Activated naive CD4-positive, alpha-beta T cell treated with anti-CD3 and anti-CD28 coated beads for 36 hours (primary cell): ENCODE results near the gene ZNF117. TPM values are rescaled to one million over a fixed set of nuclear protein-coding genes. Genes with fewer than 3 reads are reported as not detected.
"Not testable (repeated sequence)": the region's sequence is repeated elsewhere in the genome, so short reads cannot be mapped to it uniquely, and the experiment has no call there.

Source experiments
- CTCF ChIA-PET: fragments of 350-600 bp; sonication (Branson Sonifier 250); formaldehyde crosslinking; loops from one replicate; lab custom pipeline; 2021; ENCODE audit warnings: antibody characterized with exemption; lab: Charles Lee
- DNase-seq: peaks from one replicate; pipeline ENCODE4 v3.0.0-alpha.2; 2020
- H3K27ac Mint-ChIP-seq: one replicate; pipeline ENCODE4 v1.8.0; 2021; ENCODE audit warnings: mild to moderate bottlenecking, mixed read lengths
- H3K27me3 Mint-ChIP-seq: one replicate; pipeline ENCODE4 v1.8.0; 2021; ENCODE audit warnings: low read depth, mixed read lengths
- H3K36me3 Mint-ChIP-seq: one replicate; pipeline ENCODE4 v1.8.0; 2021; ENCODE audit warnings: low read depth, mixed read lengths
- H3K4me1 Mint-ChIP-seq: one replicate; pipeline ENCODE4 v1.8.0; 2021; ENCODE audit warnings: low read depth, mixed read lengths
- H3K4me3 Mint-ChIP-seq: one replicate; pipeline ENCODE4 v1.8.0; 2021; ENCODE audit warnings: mild to moderate bottlenecking, moderate library complexity, mixed read lengths
- H3K9me3 Mint-ChIP-seq: one replicate; pipeline ENCODE4 v1.8.0; 2021; ENCODE audit warnings: mixed read lengths
- intact Hi-C: fragments of 100-400 bp; cut with micrococcal nuclease; formaldehyde crosslinking; loops from one replicate; pipeline ENCODE4 v1.15.1; 2023
- total RNA-seq, 2 experiments: library from RNA; stranded (reverse); gene quantifications; one replicate each; pipeline ENCODE4 v1.2.3, GENCODE V29; 2021

The ZNF117 gene
- total RNA-seq: 1 to 10 TPM; 1.7 to 1.8 TPM

DNA sequence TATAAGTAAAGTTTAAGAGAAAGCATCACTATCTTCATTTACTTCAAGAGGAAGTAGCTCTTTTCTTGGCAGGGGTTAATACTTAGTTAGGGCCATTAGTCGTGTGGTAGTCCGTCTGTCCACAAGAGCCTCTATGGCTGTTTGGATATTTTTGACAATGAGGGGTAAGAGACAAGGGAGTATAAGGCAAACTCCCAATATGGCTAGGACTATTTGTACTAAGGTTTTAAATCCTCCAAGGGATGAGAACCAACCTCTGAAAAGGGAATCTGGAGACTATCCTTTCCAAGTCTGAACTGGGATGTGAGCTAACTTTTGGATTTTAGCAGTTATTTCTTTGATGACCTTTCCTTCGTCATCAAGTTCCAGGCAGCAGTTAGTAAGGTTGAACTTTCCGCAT is at the start of gene ZNF117:
Gene ZNF117, minus strand, starts transcription at position 101 of the 400 bp plus-strand sequence.
- Mint-ChIP-seq H3K27ac (no peak within 1 kb of the TSS), H3K27me3 (no peaks in the 10 kb centered on the region), H3K9me3 (peaks cover 77% of the 10 kb centered on the region), H3K4me1 (no peaks in the 10 kb centered on the region), H3K36me3 (peaks cover 54% of the 10 kb centered on the region), H3K4me3 (no peak within 1 kb of the TSS)
- intact Hi-C loops: no loop called here
- CTCF ChIA-PET: no interaction called here
- DNase-seq: no peak

DNA sequence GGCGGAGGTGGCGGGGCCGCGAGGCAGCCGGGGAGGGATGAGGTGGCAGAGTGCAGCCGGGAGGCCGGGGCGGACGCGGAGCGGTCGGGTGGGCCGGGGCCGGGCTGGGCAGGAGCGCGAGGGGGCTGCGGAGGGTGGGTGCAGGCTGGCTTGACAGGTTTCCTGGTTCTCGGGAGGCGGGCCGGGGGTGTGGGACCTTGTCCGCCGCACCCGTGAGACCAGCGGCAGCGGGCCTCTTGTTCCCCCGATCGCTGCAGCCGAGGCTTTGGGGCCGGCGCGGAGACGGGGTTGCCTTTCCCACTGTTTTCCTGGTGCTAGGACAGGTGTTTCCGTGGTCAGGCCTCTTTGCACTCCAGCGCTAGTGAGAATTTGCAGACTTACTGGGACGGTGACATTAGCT is 47.9 kb upstream of the ZNF117 start:
- intact Hi-C loops: loop anchor here (1.0 kb wide), 2 partner anchors 32 to 43 kb away; partner anchors contain the start of gene ERV3-1
- not testable (repeated sequence) for H3K9me3 Mint-ChIP-seq, H3K27me3 Mint-ChIP-seq, H3K36me3 Mint-ChIP-seq
- Mint-ChIP-seq H3K4me3 (peak overlapping the region; percentile 75), H3K4me1 (peaks cover 11% of the 10 kb centered on the region), H3K27ac (peak overlapping the region; percentile 14)
- CTCF ChIA-PET: interaction anchor here (0.6 kb wide), 1 partner anchor 340 kb away, joined by 3 read pairs; no protein-coding TSS in a partner anchor
- DNase-seq: peak; percentile 27

DNA sequence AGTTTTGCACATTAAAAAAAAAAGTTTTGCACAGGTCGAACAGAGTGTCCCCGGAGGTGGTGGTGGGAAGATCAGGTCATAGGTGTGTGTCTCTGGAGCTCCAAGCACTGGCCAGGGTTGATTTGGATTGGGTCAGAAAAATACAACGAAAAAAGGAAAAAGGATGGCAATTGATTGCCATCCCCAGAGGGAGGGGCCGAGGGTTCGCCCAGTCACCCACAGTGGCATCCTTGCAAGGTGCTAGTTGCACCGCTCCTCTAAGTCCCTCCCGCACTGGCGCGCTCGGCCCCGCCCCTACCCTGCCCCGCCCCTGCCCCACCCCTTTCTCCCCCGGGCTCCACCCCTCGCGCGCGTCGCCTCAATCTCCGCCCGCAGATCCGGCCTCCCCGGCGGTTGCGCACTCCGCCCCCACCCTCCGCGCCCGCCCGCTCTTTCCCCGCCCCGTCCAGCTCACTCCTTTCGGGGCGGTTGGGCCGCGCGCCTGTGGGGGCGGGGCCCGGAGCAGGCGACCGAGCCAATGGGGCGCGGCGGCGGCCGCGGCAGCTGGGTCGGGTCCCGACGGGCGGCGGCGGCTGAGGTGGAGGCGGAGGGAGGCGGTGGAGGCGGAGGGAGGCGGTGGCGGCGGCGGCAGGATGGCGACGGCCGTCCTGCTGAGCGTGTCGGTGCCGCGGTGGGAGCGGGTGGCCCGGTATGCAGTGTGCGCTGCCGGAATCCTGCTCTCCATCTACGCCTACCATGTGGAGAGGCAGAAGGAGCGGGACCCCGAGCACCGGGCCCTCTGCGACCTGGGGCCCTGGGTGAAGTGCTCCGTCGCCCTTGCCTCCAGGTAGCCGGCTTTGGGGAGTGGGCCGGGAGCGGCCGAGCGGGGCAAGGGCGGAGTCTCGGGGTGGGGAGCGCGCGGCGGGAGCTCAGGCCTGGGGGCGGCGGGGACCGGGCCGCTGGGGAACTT is 47.2 kb upstream of the ZNF117 start:
- peak; percentile 93 for DNase-seq
- CTCF ChIA-PET: interaction anchor here (0.7 kb wide), 1 partner anchor 16 kb away, joined by 3 read pairs; no protein-coding TSS in a partner anchor
- H3K9me3 Mint-ChIP-seq: peaks cover 1% of the 10 kb centered on the region
- intact Hi-C loops: loop anchor here (1.0 kb wide), 3 partner anchors 32 to 375 kb away; partner anchors contain the start of gene ERV3-1
- H3K27ac Mint-ChIP-seq: no peak overlapping the region
- no peaks in the 10 kb centered on the region for H3K36me3 Mint-ChIP-seq
- H3K27me3 Mint-ChIP-seq: no peaks in the 10 kb centered on the region
- peak overlapping the region; percentile 73 for H3K4me3 Mint-ChIP-seq
- peaks cover 11% of the 10 kb centered on the region for H3K4me1 Mint-ChIP-seq

DNA sequence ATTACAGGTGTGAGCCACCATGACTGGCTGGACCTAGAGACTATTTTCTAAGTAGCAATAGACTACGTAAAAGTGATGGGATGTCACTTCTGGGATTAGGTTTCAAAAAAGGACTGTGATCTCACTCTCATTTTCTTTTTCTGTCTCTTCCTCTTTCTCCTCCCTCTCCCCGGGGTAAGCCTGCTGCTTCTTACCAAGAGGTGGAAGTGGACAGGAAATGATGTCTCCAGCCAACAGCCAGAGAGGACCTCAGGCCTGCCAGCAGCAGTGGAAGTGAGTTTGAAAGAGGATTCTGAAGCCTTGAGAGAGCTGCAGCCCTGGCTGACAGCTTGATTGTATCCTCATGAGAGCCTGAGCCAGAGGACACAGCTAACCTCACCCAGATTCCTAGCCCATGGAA is 45.7 kb upstream of the ZNF117 start:
- H3K4me1 Mint-ChIP-seq: peaks cover 11% of the 10 kb centered on the region
- H3K36me3 Mint-ChIP-seq, H3K9me3 Mint-ChIP-seq, DNase-seq, H3K27ac Mint-ChIP-seq, H3K4me3 Mint-ChIP-seq, H3K27me3 Mint-ChIP-seq, intact Hi-C loops: not testable (repeated sequence)
- CTCF ChIA-PET: interaction anchor here (0.7 kb wide), 1 partner anchor 31 kb away, joined by 4 read pairs; no protein-coding TSS in a partner anchor

DNA sequence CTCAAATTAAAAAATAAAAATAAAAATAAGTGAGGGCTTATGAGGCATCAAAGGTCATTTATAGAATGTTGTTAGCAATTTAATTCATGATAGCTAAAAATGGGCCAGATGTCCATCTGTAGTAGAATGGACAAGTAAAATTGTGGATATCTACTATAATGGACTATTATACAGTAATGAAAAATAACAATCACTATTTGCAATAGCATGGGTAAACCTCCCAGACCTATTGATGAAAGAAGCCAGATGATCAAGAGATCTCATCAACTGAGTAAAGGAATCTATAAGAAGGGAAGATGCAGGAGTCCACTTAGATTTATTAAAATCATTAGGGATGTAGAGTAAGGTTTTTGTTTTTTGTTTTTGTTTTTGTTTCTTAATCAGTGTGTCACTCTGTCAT is 44.6 kb upstream of the ZNF117 start:
- H3K4me3 Mint-ChIP-seq, H3K9me3 Mint-ChIP-seq, intact Hi-C loops, H3K27ac Mint-ChIP-seq, H3K36me3 Mint-ChIP-seq, CTCF ChIA-PET, H3K27me3 Mint-ChIP-seq, DNase-seq: not testable (repeated sequence)
- H3K4me1 Mint-ChIP-seq: peaks cover 11% of the 10 kb centered on the region

DNA sequence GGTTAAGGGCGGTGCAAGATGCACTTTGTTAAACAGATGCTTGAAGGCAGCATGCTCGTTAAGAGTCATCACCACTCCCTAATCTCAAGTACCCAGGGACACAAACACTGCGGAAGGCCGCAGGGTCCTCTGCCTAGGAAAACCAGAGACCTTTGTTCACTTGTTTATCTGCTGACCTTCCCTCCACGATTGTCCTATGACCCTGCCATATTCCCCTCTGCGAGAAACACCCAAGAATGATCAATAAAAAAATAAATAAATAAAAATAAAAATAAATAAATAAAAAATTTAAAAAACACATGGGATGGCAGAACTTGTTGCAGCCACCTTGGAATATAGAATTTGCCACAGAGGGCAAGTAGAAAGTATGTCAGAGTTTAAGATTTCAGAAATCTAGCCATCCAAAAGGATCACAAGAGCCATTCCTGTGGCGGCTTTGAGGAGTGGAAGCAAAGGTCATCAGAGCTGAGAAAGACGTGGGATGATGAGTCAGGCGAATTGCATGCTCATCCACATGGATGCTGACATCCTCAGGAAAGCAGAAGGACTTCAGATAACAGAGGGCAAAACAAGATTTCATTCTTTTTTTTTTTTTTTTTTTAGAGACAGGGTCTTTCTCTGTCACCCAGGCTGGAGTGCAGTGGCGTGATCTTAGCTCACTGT is 43.4 kb upstream of the ZNF117 start:
- H3K4me3 Mint-ChIP-seq, H3K9me3 Mint-ChIP-seq, H3K27me3 Mint-ChIP-seq, DNase-seq, H3K4me1 Mint-ChIP-seq, H3K27ac Mint-ChIP-seq, H3K36me3 Mint-ChIP-seq, CTCF ChIA-PET, intact Hi-C loops: not testable (repeated sequence)

DNA sequence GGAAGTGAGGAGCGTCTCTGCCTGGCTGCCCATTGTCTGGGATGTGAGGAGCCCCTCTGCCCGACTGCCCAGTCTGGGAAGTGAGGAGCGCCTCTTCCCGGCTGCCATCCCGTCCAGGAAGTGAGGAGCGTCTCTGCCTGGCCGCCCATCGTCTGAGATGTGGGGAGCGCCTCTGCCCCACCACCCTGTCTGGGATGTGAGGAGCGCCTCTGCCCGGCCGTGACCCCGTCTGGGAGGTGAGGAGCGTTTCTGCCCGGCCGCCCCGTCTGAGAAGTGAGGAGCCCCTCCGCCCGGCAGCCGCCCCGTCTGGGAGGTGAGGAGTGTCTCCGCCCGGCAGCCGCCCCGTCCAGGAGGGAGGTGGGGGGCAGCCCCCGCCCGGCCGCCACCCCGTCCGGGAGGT is 42.6 kb upstream of the ZNF117 start:
- H3K4me1 Mint-ChIP-seq, H3K36me3 Mint-ChIP-seq, intact Hi-C loops, H3K27me3 Mint-ChIP-seq, CTCF ChIA-PET, H3K4me3 Mint-ChIP-seq, H3K27ac Mint-ChIP-seq, DNase-seq, H3K9me3 Mint-ChIP-seq: not testable (repeated sequence)

DNA sequence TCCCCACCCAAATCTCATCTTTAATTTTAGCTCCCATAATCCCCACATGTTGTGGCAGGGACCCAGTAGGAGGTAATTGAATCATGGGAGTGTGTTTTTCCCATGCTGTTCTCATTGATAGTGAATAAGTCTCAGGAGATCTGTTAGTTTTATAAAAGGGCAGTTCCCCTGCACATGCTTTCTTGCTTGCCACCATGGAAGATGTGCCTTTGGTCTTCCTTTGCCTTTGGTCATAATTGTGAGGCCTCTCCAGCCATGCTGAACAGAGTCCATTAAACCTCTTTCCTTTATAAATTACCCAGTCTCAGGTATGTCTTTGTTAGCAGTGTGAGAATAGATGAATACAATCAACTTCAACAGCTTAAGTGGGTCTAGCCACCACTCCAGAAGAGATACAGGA is 34.2 kb upstream of the ZNF117 start:
- CTCF ChIA-PET, H3K27me3 Mint-ChIP-seq, DNase-seq, H3K4me3 Mint-ChIP-seq, H3K36me3 Mint-ChIP-seq, H3K9me3 Mint-ChIP-seq, H3K27ac Mint-ChIP-seq, H3K4me1 Mint-ChIP-seq, intact Hi-C loops: not testable (repeated sequence)

DNA sequence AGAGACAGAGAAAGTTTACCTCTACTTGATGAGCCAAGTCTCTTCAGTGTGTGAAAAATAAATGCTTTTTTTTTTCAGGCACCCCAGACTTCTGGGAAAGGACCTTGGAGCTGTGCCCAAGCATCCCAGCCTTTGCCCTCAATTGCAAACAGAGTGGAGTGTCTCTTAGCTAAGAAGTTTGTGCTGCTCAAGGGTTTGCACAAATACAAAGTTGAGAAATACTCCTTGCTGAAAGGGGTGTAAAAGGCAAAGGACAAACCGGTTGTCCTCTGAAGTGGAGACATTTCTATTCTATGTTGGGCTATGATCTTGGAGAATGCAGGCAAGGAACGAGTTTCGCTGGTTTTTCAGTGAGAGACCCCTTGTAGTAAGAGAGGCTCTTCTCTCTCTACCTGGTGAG is 30.1 kb upstream of the ZNF117 start:
- DNase-seq, intact Hi-C loops, H3K36me3 Mint-ChIP-seq, H3K27me3 Mint-ChIP-seq, H3K9me3 Mint-ChIP-seq, CTCF ChIA-PET, H3K4me3 Mint-ChIP-seq, H3K4me1 Mint-ChIP-seq, H3K27ac Mint-ChIP-seq: not testable (repeated sequence)

DNA sequence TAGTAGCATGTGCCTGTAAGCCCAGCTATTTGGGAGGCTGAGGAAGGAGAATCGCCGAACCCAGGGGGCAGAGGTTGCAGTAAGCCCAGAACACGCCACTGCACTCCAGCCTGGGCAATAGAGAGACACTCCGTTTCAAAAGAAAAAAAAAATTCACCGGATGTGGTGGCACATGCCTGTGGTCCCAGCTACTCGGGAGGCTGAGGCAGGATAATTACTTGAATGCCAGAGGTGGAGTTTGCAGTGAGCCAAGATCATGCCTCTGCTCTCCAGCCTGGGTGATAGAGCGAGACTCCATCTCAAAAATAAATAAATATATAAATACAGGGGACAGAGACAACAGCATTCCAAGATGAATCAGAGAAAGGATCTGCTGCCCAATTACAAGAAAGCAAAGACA is 19.0 kb upstream of the ZNF117 start:
- H3K4me3 Mint-ChIP-seq, intact Hi-C loops, DNase-seq, CTCF ChIA-PET, H3K27me3 Mint-ChIP-seq, H3K36me3 Mint-ChIP-seq, H3K9me3 Mint-ChIP-seq, H3K27ac Mint-ChIP-seq: not testable (repeated sequence)
- H3K4me1 Mint-ChIP-seq: peaks cover 14% of the 10 kb centered on the region

DNA sequence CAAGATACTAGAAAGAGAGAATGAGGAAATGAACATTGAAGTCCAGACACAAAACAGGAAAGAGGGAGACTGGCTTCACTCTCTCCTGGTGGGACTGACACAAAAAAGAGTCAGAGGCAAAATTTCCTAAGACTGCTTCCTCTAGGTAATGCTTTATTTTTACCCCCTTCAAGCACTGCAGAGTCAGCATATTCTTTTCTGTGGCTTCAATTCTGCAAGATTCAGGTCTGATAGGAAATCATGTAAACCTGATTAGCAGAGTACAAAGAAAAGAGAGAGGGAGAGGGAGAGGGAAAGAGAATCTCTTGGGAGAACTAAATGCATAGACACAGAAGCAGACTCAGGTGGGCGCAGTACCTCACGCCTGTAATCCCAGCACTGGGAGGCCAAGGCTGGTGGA is 18.6 kb upstream of the ZNF117 start:
- DNase-seq, CTCF ChIA-PET, intact Hi-C loops, H3K9me3 Mint-ChIP-seq, H3K4me3 Mint-ChIP-seq, H3K27ac Mint-ChIP-seq, H3K27me3 Mint-ChIP-seq: not testable (repeated sequence)
- Mint-ChIP-seq H3K4me1 (peaks cover 19% of the 10 kb centered on the region), H3K36me3 (peaks cover 11% of the 10 kb centered on the region)

DNA sequence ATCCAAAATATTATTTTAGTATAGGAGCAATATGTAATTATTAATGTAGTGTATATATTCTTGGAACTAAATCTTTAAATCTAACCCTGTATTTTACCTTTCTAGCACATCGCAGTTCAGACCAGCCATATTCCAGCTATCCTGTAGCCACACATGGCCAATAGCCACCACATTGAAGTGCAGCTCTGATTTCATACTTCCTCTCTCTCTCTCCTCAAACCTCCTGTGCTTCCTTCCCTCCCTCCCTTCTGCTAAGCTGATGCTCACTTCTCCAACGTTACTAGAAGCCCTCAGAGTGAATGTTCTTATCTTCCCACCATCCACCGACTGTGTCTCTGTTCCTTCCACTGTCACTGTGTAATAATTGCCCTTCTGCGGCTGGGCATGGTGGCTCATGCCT is 16.2 kb upstream of the ZNF117 start:
- Mint-ChIP-seq H3K4me3 (peak overlapping the region; percentile 93), H3K27ac (peak overlapping the region; percentile 85), H3K36me3 (peaks cover 33% of the 10 kb centered on the region), H3K4me1 (peaks cover 28% of the 10 kb centered on the region)
- intact Hi-C loops: loop anchor here (2.0 kb wide), 2 partner anchors 104 to 694 kb away; partner anchors contain the start of genes ZNF273 and ZNF736
- CTCF ChIA-PET, H3K27me3 Mint-ChIP-seq, DNase-seq, H3K9me3 Mint-ChIP-seq: not testable (repeated sequence)
